GM23338 (cell line): ENCODE measurements around the gene TCHH. TPM values are rescaled to one million over a fixed set of nuclear protein-coding genes. Genes with fewer than 3 reads are reported as not detected.

Source experiments
- ATAC-seq: fragments of 200-7000 bp; cut with Tn5 transposase; 3 replicates; pipeline ENCODE4 v1.9.1; 2020
- DNase-seq: peaks from one replicate; pipeline ENCODE4 v3.0.0-alpha.2; 2015; ENCODE audit warnings: low spot score
- H2AFZ ChIP-seq: fragments of 200-600 bp; sonication (generic); 2 replicates; pipeline ENCODE4 v1.8.0; 2016; ENCODE audit warnings: antibody characterized with exemption, mild to moderate bottlenecking, moderate library complexity
- H3F3A ChIP-seq: fragments of 200-600 bp; sonication (generic); replicated peaks from 2 replicates; pipeline ENCODE4 v1.8.0; 2017; ENCODE audit warnings: antibody characterized with exemption, mixed run types, low read depth
- H3K27ac ChIP-seq: fragments of 200-600 bp; sonication (generic); 2 replicates; pipeline ENCODE4 v1.6.1; 2016; ENCODE audit warnings: low read depth
- H3K27me3 ChIP-seq: fragments of 200-600 bp; sonication (generic); 2 replicates; pipeline ENCODE4 v1.8.0; 2016; ENCODE audit warnings: mild to moderate bottlenecking, mixed run types, moderate library complexity; ENCODE audit not compliant: insufficient read depth
- H3K36me3 ChIP-seq: fragments of 200-600 bp; sonication (generic); 2 replicates; pipeline ENCODE4 v1.8.0; 2016; ENCODE audit warnings: mild to moderate bottlenecking; ENCODE audit not compliant: insufficient read depth
- H3K4me1 ChIP-seq: fragments of 200-600 bp; sonication (generic); 2 replicates; pipeline ENCODE4 v1.8.0; 2016; ENCODE audit warnings: mild to moderate bottlenecking, moderate library complexity; ENCODE audit not compliant: insufficient read depth
- H3K4me2 ChIP-seq: fragments of 200-600 bp; sonication (generic); 2 replicates; pipeline ENCODE4 v1.7.1; 2017; ENCODE audit warnings: mixed run types
- H3K4me3 ChIP-seq: fragments of 200-600 bp; sonication (generic); 2 replicates; pipeline ENCODE4 v1.6.1; 2016; ENCODE audit warnings: mixed run types
- H3K79me2 ChIP-seq: fragments of 200-600 bp; sonication (generic); replicated peaks from 2 replicates; pipeline ENCODE4 v1.8.0; 2017; ENCODE audit warnings: mild to moderate bottlenecking; ENCODE audit not compliant: insufficient read depth
- H3K9me2 ChIP-seq: fragments of 200-600 bp; sonication (generic); 2 replicates; pipeline ENCODE4 v1.8.0; 2017; ENCODE audit not compliant: insufficient read depth
- H4K20me1 ChIP-seq: fragments of 200-600 bp; sonication (generic); replicated peaks from 2 replicates; pipeline ENCODE4 v1.8.0; 2017; ENCODE audit warnings: mild to moderate bottlenecking; ENCODE audit not compliant: insufficient read depth
- H3K27ac Mint-ChIP-seq: 2 replicates; pipeline ENCODE4 v1.8.0; 2020; ENCODE audit warnings: inconsistent platforms, mild to moderate bottlenecking, moderate library complexity, mixed read lengths
- H3K27me3 Mint-ChIP-seq: 3 replicates; pipeline ENCODE4 v1.8.0; 2022; ENCODE audit warnings: low read depth, mild to moderate bottlenecking, moderate library complexity, mixed read lengths, inconsistent platforms; ENCODE audit not compliant: insufficient read depth, poor library complexity
- H3K36me3 Mint-ChIP-seq: 3 replicates; pipeline ENCODE4 v1.8.0; 2021; ENCODE audit warnings: low read depth, mild to moderate bottlenecking, inconsistent platforms, moderate library complexity, mixed read lengths
- H3K4me1 Mint-ChIP-seq: 3 replicates; pipeline ENCODE4 v1.8.0; 2020; ENCODE audit warnings: mild to moderate bottlenecking, inconsistent platforms, mixed read lengths
- H3K4me3 Mint-ChIP-seq: 3 replicates; pipeline ENCODE4 v1.8.0; 2021; ENCODE audit warnings: moderate library complexity, mild to moderate bottlenecking, inconsistent platforms, mixed read lengths
- H3K9me3 Mint-ChIP-seq: 3 replicates; pipeline ENCODE4 v1.8.0; 2020; ENCODE audit warnings: moderate library complexity, mild to moderate bottlenecking, inconsistent platforms, mixed read lengths
- CREB1 ChIP-seq: fragments of 250-450 bp; sonication (Bioruptor Pico); IDR thresholded peaks from 2 replicates; pipeline ENCODE4 v1.5.0; 2020; ENCODE audit warnings: low read depth, mild to moderate bottlenecking, moderate library complexity
- ETS1 ChIP-seq: IDR thresholded peaks from 2 replicates; pipeline ENCODE4 v1.6.1; 2016; ENCODE audit warnings: antibody characterized with exemption
- EZH2 ChIP-seq: fragments of 200-600 bp; sonication (generic); IDR thresholded peaks from one replicate; pipeline ENCODE4 v1.8.0; 2017; ENCODE audit warnings: antibody characterized with exemption, mild to moderate bottlenecking, low read depth; ENCODE audit not compliant: unreplicated experiment
- EZH2phosphoT487 ChIP-seq: fragments of 200-600 bp; sonication (generic); IDR thresholded peaks from one replicate; pipeline ENCODE4 v1.8.1; 2018; ENCODE audit warnings: antibody characterized with exemption; ENCODE audit not compliant: unreplicated experiment
- NANOG ChIP-seq: IDR thresholded peaks from 2 replicates; pipeline ENCODE4 v1.6.1; 2016; ENCODE audit warnings: antibody characterized with exemption, borderline replicate concordance
- POLR2AphosphoS5 ChIP-seq: IDR thresholded peaks from 2 replicates; pipeline ENCODE4 v1.6.1; 2016; ENCODE audit warnings: antibody characterized with exemption, low read depth
- STAT1 ChIP-seq: IDR thresholded peaks from one replicate; pipeline ENCODE4 v1.6.1; 2016; ENCODE audit warnings: antibody characterized with exemption; ENCODE audit not compliant: unreplicated experiment
- ZNF114 ChIP-seq: fragments of 250-450 bp; sonication (Bioruptor Pico); IDR thresholded peaks from 2 replicates; pipeline ENCODE4 v1.5.0; 2020; ENCODE audit warnings: mild to moderate bottlenecking, moderate library complexity
- polyA plus RNA-seq: library from polyadenylated mRNA; unstranded; fragments of >200 nt; fragmentation: Nextera tagmentation; extraction: Ambion mirVana; gene quantifications from 2 replicates; pipeline ENCODE4 v1.2.1, GENCODE V29; 2016
- total RNA-seq: library from RNA; depleted of rRNA; stranded (reverse); fragments of >200 nt; shearing (Covaris generic); gene quantifications from 2 replicates; pipeline ENCODE4 v1.2.3, GENCODE V29; 2014
- TF ChIP-seq, protein P1 (sequence below): fragments of 250-450 bp; sonication (Bioruptor Pico); IDR thresholded peaks from 2 replicates; pipeline ENCODE4 v1.5.0; 2020; ENCODE audit warnings: mild to moderate bottlenecking, moderate library complexity

Gene TCHH
- total and polyA plus RNA-seq, 2 experiments from 2014 or later: 0.38 to 0.42 TPM

DNA sequence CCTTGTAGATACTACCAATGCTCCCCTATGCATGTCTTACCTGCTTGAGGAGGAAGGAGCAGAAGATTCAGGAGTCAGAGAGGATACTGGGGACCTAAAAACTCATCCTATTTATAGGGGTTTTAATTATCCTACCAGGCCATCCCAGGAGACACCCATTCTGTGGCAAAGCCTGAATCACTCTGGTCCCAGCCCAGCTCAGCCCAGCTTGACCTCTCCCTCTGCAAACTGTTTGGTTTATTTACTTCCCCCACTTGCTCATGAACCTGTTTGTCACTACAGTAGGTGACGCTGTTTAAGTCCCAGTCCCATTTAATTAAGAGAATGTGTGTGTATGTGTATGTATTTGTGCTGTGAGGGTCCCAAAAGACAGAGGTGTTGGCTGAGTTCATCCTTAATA is 43.9 kb upstream of the TCHH start, which contains the start of gene RPTN (continued):
- TF ChIP-seq, protein P1, sequence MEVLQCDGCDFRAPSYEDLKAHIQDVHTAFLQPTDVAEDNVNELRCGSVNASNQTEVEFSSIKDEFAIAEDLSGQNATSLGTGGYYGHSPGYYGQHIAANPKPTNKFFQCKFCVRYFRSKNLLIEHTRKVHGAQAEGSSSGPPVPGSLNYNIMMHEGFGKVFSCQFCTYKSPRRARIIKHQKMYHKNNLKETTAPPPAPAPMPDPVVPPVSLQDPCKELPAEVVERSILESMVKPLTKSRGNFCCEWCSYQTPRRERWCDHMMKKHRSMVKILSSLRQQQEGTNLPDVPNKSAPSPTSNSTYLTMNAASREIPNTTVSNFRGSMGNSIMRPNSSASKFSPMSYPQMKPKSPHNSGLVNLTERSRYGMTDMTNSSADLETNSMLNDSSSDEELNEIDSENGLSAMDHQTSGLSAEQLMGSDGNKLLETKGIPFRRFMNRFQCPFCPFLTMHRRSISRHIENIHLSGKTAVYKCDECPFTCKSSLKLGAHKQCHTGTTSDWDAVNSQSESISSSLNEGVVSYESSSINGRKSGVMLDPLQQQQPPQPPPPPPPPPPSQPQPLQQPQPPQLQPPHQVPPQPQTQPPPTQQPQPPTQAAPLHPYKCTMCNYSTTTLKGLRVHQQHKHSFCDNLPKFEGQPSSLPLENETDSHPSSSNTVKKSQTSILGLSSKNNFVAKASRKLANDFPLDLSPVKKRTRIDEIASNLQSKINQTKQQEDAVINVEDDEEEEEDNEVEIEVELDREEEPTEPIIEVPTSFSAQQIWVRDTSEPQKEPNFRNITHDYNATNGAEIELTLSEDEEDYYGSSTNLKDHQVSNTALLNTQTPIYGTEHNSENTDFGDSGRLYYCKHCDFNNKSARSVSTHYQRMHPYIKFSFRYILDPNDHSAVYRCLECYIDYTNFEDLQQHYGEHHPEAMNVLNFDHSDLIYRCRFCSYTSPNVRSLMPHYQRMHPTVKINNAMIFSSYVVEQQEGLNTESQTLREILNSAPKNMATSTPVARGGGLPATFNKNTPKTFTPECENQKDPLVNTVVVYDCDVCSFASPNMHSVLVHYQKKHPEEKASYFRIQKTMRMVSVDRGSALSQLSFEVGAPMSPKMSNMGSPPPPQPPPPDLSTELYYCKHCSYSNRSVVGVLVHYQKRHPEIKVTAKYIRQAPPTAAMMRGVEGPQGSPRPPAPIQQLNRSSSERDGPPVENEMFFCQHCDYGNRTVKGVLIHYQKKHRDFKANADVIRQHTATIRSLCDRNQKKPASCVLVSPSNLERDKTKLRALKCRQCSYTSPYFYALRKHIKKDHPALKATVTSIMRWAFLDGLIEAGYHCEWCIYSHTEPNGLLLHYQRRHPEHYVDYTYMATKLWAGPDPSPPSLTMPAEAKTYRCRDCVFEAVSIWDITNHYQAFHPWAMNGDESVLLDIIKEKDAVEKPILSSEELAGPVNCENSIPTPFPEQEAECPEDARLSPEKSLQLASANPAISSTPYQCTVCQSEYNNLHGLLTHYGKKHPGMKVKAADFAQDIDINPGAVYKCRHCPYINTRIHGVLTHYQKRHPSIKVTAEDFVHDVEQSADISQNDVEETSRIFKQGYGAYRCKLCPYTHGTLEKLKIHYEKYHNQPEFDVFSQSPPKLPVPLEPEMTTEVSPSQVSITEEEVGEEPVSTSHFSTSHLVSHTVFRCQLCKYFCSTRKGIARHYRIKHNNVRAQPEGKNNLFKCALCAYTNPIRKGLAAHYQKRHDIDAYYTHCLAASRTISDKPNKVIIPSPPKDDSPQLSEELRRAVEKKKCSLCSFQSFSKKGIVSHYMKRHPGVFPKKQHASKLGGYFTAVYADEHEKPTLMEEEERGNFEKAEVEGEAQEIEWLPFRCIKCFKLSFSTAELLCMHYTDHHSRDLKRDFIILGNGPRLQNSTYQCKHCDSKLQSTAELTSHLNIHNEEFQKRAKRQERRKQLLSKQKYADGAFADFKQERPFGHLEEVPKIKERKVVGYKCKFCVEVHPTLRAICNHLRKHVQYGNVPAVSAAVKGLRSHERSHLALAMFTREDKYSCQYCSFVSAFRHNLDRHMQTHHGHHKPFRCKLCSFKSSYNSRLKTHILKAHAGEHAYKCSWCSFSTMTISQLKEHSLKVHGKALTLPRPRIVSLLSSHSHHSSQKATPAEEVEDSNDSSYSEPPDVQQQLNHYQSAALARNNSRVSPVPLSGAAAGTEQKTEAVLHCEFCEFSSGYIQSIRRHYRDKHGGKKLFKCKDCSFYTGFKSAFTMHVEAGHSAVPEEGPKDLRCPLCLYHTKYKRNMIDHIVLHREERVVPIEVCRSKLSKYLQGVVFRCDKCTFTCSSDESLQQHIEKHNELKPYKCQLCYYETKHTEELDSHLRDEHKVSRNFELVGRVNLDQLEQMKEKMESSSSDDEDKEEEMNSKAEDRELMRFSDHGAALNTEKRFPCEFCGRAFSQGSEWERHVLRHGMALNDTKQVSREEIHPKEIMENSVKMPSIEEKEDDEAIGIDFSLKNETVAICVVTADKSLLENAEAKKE: no peak
- TF ChIP-seq EZH2 (no peak), NANOG (no peak)

GRCh38 chr1:152153996-152154395 is 38.8 kb upstream of the TCHH start:
- Histone ChIP-seq H2AFZ (no peak overlapping the region), H3K4me2 (no peak overlapping the region), H3K4me3 (no peak overlapping the region), H3F3A (no peaks in the 10 kb centered on the region), H3K27me3 (no peaks in the 10 kb centered on the region), H3K27ac (no peak overlapping the region), H3K79me2 (no peaks in the 10 kb centered on the region), H3K36me3 (0 out of 2 replicates have a peak, but pooled peaks cover under 1% of the 10 kb centered on the region), H4K20me1 (no peaks in the 10 kb centered on the region), H3K9me2 (peaks cover 20% of the 10 kb centered on the region; the same call in 1 of the 2 replicates), H3K4me1 (no peaks in the 10 kb centered on the region)
- peaks cover 3% of the 10 kb centered on the region; the same call in 2 of the 3 replicates for H3K9me3 Mint-ChIP-seq
- H3K27me3 Mint-ChIP-seq: peaks cover 2% of the 10 kb centered on the region
- H3K4me1 Mint-ChIP-seq: no peaks in the 10 kb centered on the region
- no peaks in the 10 kb centered on the region for H3K36me3 Mint-ChIP-seq
- no peak for DNase-seq
- ATAC-seq: no peak
- H3K4me3 Mint-ChIP-seq: no peak overlapping the region
- no peak overlapping the region for H3K27ac Mint-ChIP-seq
- TF ChIP-seq CREB1: no peak
- TF ChIP-seq EZH2phosphoT487: no peak
- no peak for TF ChIP-seq ZNF114 (CRISPR knock-in tag)
- no peak for TF ChIP-seq STAT1
- no peak for TF ChIP-seq NANOG
- TF ChIP-seq, protein P1: no peak
- no peak for TF ChIP-seq ETS1
- TF ChIP-seq POLR2AphosphoS5: no peak
